HUES64 (cell line): ENCODE data around the gene PPP1R11.

Source experiments
- H3K27ac ChIP-seq: 2 replicates; pipeline ENCODE4 v1.7.0; 2013; ENCODE audit warnings: low read depth, low read length, inconsistent platforms
- H3K27me3 ChIP-seq: 2 replicates; pipeline ENCODE4 v1.6.1; 2013; ENCODE audit warnings: mild to moderate bottlenecking, low read length; ENCODE audit not compliant: insufficient read depth
- H3K36me3 ChIP-seq: 2 replicates; pipeline ENCODE4 v1.6.1; 2013; ENCODE audit warnings: mild to moderate bottlenecking, low read length; ENCODE audit not compliant: insufficient read depth
- H3K4me1 ChIP-seq: 2 replicates; pipeline ENCODE4 v1.6.1; 2013; ENCODE audit warnings: mild to moderate bottlenecking, low read length, moderate library complexity; ENCODE audit not compliant: insufficient read depth
- H3K4me3 ChIP-seq: 2 replicates; pipeline ENCODE4 v1.5.1; 2013; ENCODE audit warnings: mild to moderate bottlenecking, low read length, moderate library complexity
- H3K9ac ChIP-seq: 2 replicates; pipeline ENCODE4 v1.6.1; 2013; ENCODE audit warnings: mild to moderate bottlenecking, low read depth, low read length
- H3K9me3 ChIP-seq: 2 replicates; pipeline ENCODE4 v1.6.1; 2013; ENCODE audit warnings: low read depth, low read length; ENCODE audit not compliant: insufficient read depth
- WGBS: fragments of 150-250, 120-280 bp; methylation state at CpG from one replicate; pipeline ENCODE4 v1.1.7; 2013; ENCODE audit warnings: missing lambda C conversion rate; 5-methylcytosine and 5-hydroxymethylcytosine counted together

The PPP1R11 gene

DNA sequence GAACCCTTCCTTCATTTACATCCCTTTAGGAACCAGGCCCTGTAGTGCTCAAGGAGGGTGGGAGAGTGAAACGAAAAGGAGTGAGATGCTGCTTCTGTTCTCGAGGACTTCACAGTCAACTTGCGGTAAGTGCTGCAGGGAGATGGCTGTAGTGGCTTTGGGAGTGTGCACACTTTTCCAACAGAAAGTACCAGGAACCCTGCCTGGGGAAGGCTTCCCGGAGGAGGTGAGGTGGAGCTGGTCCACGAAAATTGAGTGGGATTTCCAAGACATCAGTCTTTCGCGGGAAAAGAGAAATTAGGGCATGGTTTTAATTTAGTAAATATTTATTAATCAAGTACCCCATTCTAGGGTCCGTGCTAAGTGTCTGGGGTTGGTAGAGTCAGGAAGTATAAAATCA is 33.2 kb downstream of the PPP1R11 start:
- peaks cover 94% of the 10 kb centered on the region for H3K27me3 ChIP-seq
- peak overlapping the region; percentile 51 for H3K4me3 ChIP-seq
- H3K9ac ChIP-seq, result no peak overlapping the region
- no peaks in the 10 kb centered on the region for H3K9me3 ChIP-seq
- H3K36me3 ChIP-seq, result no peaks in the 10 kb centered on the region
- peaks cover 16% of the 10 kb centered on the region for H3K4me1 ChIP-seq
- WGBS, result 22% methylated on average over 6 of the region's 8 CpGs
- no peak overlapping the region for H3K27ac ChIP-seq

DNA sequence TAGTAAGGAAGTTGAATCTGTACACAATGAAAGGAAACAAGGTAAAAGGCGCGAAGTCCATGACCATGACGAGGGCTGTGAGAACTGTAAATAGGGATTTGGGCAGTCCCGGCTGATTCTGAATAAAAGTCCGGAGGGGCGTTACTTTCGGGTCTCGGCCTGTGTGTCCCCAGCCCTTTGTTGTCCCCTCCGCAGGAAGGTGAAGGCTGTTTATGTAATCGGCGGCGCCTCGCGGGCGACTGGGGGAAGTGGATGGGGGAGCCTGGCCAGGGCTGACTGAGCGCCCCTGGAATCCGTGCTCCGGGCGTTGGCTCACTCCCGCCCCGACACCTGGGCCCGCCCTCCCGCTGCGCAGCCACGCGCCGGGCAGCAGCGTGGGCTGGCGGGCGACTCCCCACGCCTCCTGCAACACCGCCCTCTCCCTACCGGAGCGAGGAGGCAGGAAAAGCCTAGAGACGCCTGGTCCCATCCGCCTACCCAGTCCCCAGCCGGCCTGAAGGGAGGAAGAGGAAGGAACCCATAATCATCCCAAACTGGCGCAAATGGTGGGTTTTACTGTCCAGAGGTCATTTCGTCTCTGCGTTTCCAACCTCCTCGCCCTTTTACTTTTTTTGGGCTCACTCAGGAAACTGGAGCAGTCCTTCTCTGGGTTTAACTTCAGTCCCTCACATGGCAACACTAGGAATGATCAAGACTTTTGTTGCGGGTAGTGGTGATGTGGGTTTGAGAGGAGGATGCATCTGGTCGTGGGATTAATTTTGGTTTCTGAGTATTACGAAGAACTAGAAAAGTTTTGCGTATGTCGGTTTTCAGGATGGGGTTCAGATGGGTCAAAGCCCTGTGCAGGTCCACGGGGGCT is 33.8 kb downstream of the PPP1R11 start:
- peaks cover 16% of the 10 kb centered on the region for H3K4me1 ChIP-seq
- no peak overlapping the region for H3K27ac ChIP-seq
- no peak overlapping the region for H3K9ac ChIP-seq
- peaks cover 96% of the 10 kb centered on the region for H3K27me3 ChIP-seq
- WGBS, result 4% methylated on average over 47 of the region's 47 CpGs
- no peaks in the 10 kb centered on the region for H3K9me3 ChIP-seq
- no peaks in the 10 kb centered on the region for H3K36me3 ChIP-seq
- peak overlapping the region; percentile 51 for H3K4me3 ChIP-seq

DNA sequence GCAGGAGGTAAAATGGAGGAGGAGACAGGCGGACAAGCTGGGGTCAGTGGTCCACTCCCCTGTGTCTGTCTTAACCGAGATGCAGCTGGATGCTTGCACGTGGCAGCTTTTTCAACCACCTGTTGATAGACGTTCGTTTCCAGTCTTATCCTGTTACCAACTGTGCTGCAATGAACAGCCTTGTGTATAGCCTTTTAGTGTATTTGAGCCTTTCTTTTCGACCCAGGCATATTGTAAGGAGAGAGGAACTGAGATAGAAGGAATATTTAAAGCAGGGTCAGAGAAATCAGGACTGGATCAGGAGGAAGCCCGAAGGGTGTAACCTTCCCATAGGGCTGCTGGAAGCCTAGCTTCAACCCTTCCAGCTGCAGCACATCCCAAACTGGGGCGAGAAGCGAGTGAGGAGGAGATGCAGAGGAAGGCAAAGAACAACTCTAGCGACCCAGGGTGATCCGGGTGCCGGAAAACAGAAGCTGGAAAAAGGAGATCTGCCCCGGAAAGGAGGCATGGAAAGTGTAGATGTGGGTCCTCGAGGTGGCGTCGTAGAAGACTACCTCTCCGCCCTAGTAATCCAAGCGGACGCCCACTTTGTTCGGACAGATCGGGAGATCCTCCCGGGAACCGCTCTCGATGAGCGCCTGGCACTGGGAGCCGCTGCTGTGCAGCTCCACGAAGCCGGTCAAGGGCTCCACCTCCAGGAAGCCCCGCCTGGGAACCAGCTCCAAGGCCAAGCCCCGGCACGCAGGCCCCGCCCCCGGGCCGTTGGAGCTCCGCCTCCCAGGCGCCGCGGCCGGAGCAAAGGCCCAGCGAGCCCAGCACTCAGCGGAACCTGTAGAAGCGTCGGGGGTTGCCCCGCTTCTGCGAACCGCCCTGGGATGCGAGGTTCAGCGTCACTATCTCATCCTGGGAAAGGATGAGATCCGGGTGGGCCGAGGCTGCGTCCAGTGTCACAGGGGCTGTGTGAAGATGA is 34.7 kb downstream of the PPP1R11 start:
- Histone ChIP-seq H3K36me3 (no peaks in the 10 kb centered on the region), H3K27ac (no peak overlapping the region), H3K27me3 (peaks cover 92% of the 10 kb centered on the region), H3K9me3 (no peaks in the 10 kb centered on the region), H3K9ac (no peak overlapping the region), H3K4me3 (peak overlapping the region; percentile 51), H3K4me1 (peaks cover 16% of the 10 kb centered on the region)
- 3% methylated on average over 51 of the region's 51 CpGs for WGBS

DNA sequence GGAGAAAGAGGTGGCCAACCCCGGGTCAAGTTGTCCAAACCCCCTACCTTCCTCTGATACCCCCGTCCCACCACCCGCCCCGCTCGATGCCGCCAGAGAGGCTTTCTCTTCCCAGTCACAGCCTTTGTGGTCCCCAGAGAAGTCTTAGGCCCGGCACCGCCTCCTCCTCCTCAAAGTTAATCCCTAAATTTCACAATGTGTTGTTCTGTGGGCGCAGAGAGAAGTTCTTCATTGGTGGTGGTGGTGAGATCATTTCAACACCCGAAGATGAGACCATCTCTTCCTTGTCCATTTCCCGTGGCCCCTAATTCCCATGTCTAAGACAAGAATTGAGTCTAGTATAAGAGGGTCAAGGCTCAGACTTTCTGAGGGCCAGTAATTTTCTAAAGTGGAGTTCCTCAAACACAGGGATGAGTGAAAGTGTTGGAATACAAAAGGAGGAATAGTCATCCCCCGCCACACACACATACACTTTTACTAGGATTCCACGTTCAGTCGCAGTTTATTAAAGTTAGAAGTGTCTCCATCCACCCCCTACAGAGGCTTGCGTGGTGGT is 35.5 kb downstream of the PPP1R11 start:
- peaks cover 86% of the 10 kb centered on the region for H3K27me3 ChIP-seq
- H3K9me3 ChIP-seq, result no peaks in the 10 kb centered on the region
- 31% methylated on average over 12 of the region's 15 CpGs for WGBS
- H3K36me3 ChIP-seq, result no peaks in the 10 kb centered on the region
- H3K9ac ChIP-seq, result no peak overlapping the region
- H3K4me1 ChIP-seq, result peaks cover 16% of the 10 kb centered on the region
- H3K27ac ChIP-seq, result no peak overlapping the region
- peak overlapping the region; percentile 51 for H3K4me3 ChIP-seq

DNA sequence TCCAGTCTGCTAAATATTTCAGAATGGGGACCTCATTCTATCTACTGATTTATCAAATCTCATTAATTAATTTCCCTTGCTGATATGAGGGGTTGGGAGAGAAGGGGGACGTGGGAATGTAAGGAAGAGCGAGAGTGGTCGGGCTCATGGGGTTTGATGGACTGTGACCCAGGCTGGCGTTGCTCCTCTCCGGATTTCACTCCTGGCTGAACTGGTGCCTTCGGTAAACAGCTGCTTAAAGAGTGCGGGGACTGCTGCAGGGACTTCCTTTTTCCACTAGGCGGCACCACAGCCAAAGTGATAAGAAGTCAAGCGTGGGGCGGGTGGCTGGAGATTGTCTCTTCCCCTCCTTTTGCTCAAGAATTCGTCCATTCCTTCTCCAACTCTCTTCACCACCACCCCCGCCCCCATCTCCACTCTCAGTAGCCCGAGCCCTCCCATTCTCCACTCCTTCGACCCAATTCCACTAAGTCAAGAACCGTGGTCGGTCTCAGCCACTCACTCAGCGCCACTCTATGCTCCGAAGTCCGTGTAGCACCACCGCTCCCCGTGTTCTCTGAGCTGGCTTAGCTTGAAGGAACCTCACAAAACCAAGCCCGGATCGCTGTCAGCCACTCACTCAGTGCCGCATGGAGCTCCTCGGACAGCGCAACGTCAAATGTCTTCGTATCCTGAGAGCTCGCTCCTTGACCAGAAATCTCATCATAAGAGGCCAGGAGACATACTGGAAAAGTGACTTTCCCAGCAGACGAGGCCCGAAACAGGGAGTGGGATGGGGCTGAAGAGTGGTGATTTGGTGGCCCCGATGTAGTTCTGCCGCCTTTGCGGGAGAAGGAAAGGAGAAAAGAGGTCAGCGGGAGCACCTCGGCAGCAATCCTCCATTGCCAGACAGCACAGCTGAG is 36.2 kb downstream of the PPP1R11 start:
- peak overlapping the region; percentile 55 for H3K4me3 ChIP-seq
- H3K36me3 ChIP-seq, result no peaks in the 10 kb centered on the region
- no peak overlapping the region for H3K9ac ChIP-seq
- H3K27ac ChIP-seq, result no peak overlapping the region
- H3K4me1 ChIP-seq, result peaks cover 16% of the 10 kb centered on the region
- 4% methylated on average over 36 of the region's 36 CpGs for WGBS
- H3K9me3 ChIP-seq, result no peaks in the 10 kb centered on the region
- peaks cover 81% of the 10 kb centered on the region for H3K27me3 ChIP-seq

DNA sequence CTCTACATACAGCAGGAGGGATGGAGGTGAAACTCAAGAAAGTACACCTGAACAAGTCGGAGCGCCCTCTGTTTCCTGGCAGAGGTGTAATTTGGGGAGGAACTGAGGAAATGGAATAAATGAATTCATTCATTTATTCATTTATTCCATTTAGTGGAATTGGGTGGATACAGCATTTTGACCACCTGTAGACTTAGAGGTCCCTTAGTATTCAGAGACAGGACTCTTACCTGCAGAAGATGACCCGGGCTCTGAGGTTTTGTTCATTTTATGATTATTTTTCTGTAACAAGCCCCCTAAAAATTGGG is 36.8 kb downstream of the PPP1R11 start:
- H3K36me3 ChIP-seq, result no peaks in the 10 kb centered on the region
- H3K27ac ChIP-seq, result no peak overlapping the region
- H3K9ac ChIP-seq, result no peak overlapping the region
- no peaks in the 10 kb centered on the region for H3K9me3 ChIP-seq
- peaks cover 16% of the 10 kb centered on the region for H3K4me1 ChIP-seq
- H3K4me3 ChIP-seq, result peak overlapping the region; percentile 55
- H3K27me3 ChIP-seq, result peaks cover 78% of the 10 kb centered on the region
- 23% methylated on average over 2 of the region's 3 CpGs for WGBS

DNA sequence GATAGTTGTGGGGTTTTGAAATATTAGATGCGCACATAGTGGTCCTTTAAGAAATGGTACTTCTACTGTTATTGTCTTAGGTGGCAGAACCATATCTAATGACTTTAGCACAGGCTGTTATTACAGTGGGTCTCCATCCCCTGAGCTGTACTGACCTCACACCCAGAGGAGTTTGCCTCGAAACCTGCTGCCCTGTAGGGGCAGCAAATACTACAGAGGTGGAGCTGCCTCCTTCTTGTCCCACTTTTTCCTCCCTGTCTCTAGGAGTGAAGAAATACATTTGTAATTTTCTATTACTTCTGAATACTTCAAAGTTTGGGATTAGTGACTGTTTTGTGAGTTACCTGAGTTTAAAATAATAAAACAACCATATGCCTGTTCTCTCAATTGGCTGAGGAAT is 37.7 kb downstream of the PPP1R11 start:
- 72% methylated on average over 2 of the region's 2 CpGs for WGBS
- H3K4me1 ChIP-seq, result peaks cover 16% of the 10 kb centered on the region
- peaks cover 75% of the 10 kb centered on the region for H3K27me3 ChIP-seq
- H3K36me3 ChIP-seq, result no peaks in the 10 kb centered on the region
- H3K27ac ChIP-seq, result no peak overlapping the region
- H3K9me3 ChIP-seq, result no peaks in the 10 kb centered on the region
- no peak overlapping the region for H3K9ac ChIP-seq
- H3K4me3 ChIP-seq, result no peak overlapping the region

DNA sequence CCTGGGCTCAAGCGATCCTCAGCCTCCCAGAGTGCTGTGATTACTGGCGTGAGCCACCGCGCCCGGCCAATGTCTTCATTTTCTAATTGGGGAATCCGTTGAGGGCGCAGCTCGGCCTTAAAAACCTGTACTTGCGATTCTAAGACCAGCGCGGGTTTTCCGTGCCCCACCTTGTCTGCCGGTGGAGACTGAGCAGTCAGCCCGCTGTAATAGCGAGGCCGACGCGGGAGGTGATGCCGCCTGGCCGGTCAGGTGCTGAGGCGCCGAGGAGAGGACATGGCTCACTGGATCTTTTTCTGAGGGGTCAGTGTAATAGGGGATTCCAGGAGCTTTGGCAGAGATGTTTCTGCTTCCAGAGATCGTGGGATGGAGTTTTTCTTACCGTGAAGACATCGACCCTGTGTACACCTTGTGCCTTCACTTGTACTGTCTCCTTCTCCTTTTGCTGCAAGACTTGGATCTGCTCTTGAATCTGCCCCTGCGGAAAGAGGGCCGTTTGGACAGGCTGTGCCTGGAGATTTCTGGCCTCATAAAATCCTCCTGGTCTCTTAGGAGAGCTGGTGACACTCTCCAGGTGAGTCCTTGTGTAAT is 44.4 kb downstream of the PPP1R11 start:
- H3K4me1 ChIP-seq, result no peaks in the 10 kb centered on the region
- no peak overlapping the region for H3K27ac ChIP-seq
- H3K9ac ChIP-seq, result no peak overlapping the region
- no peaks in the 10 kb centered on the region for H3K9me3 ChIP-seq
- H3K4me3 ChIP-seq, result no peak overlapping the region
- WGBS, result 92% methylated on average over 27 of the region's 27 CpGs
- H3K27me3 ChIP-seq, result peaks cover 63% of the 10 kb centered on the region
- no peaks in the 10 kb centered on the region for H3K36me3 ChIP-seq

DNA sequence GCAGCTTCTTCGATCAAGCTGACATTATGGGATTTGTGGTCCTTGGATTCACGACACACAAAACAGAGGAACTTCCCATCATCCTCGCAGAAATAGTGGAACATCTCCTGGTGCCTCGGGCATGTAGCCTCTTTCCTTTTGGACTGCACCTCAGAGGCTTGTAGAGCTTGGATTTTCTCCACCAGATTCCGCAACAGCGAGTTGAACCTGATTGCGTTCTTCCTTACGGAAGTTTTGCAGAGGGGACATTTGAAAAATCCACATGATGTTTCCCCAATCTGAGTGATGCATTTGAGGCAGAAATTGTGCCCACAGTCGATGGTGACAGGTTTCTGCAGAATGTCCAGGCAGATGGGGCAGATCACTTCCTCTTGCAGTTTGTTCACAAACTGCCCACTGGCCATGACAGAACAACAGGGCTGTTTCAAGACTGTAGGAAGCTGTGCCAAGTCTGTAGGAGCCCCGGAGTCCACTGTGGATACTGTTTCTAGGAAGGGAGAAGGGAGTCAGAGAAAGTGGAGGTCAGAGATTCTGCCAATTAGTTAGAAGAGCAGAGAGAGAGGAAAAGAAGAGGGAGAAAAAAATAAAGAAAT is 45.5 kb downstream of the PPP1R11 start:
- H3K4me1 ChIP-seq, result no peaks in the 10 kb centered on the region
- no peaks in the 10 kb centered on the region for H3K36me3 ChIP-seq
- H3K27me3 ChIP-seq, result peaks cover 62% of the 10 kb centered on the region
- no peak overlapping the region for H3K27ac ChIP-seq
- H3K9me3 ChIP-seq, result no peaks in the 10 kb centered on the region
- WGBS, result 82% methylated on average over 10 of the region's 10 CpGs
- no peak overlapping the region for H3K9ac ChIP-seq
- no peak overlapping the region for H3K4me3 ChIP-seq
